ENCODE data around the gene SYTL2. TPM values are rescaled to one million over a fixed set of nuclear protein-coding genes. Genes with fewer than 3 reads are reported as not detected.

The SYTL2 gene
- total RNA-seq, 2 experiments from 2014 or later, result 9.5 to 11.2 TPM

DNA sequence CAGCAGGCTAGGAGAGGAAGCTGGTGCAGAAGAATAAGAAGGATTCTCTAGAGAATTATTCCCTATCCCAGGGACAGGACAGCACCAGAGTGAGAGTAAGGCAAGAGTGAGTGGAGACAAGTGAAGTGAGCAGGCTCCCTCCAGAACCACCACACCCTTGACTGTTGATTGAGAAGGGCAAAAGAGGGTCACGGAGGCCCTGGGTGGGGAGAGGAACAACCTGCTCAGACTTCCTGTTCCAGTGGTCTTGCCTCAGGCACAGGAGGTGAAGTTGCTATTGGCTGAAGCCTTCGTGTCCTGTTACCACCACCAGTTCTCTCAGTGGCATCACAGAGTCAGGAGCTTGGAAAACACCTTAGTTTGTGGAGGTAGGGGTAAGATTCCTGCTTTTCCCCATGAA is 73.2 kb downstream of the SYTL2 start:
- peak; percentile 72 for DNase-seq
- peaks cover 9% of the 10 kb centered on the region for H3K36me3 Mint-ChIP-seq (ENCODE audit: low read depth)
- no peak overlapping the region for H3K4me3 Mint-ChIP-seq
- H3K9me3 Mint-ChIP-seq, result no peaks in the 10 kb centered on the region
- TF ChIP-seq, protein P1, sequence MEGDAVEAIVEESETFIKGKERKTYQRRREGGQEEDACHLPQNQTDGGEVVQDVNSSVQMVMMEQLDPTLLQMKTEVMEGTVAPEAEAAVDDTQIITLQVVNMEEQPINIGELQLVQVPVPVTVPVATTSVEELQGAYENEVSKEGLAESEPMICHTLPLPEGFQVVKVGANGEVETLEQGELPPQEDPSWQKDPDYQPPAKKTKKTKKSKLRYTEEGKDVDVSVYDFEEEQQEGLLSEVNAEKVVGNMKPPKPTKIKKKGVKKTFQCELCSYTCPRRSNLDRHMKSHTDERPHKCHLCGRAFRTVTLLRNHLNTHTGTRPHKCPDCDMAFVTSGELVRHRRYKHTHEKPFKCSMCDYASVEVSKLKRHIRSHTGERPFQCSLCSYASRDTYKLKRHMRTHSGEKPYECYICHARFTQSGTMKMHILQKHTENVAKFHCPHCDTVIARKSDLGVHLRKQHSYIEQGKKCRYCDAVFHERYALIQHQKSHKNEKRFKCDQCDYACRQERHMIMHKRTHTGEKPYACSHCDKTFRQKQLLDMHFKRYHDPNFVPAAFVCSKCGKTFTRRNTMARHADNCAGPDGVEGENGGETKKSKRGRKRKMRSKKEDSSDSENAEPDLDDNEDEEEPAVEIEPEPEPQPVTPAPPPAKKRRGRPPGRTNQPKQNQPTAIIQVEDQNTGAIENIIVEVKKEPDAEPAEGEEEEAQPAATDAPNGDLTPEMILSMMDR (IDR thresholded peaks at IDR 0.05), result no peak
- ChIA-PET CTCF (interaction anchor here (1.4 kb wide), 1 partner anchor 11 kb away, joined by 3 read pairs; no protein-coding TSS in a partner anchor), POLR2A (no interaction called here)
- peak; percentile 95 for ATAC-seq
- peak overlapping the region; percentile 76 for H3K27ac Mint-ChIP-seq
- H3K4me1 Mint-ChIP-seq (ENCODE audit: low read depth), result peaks cover 37% of the 10 kb centered on the region
- intact Hi-C loops (cut with micrococcal nuclease), result no loop called here
- H3K27me3 Mint-ChIP-seq, result no peaks in the 10 kb centered on the region

DNA sequence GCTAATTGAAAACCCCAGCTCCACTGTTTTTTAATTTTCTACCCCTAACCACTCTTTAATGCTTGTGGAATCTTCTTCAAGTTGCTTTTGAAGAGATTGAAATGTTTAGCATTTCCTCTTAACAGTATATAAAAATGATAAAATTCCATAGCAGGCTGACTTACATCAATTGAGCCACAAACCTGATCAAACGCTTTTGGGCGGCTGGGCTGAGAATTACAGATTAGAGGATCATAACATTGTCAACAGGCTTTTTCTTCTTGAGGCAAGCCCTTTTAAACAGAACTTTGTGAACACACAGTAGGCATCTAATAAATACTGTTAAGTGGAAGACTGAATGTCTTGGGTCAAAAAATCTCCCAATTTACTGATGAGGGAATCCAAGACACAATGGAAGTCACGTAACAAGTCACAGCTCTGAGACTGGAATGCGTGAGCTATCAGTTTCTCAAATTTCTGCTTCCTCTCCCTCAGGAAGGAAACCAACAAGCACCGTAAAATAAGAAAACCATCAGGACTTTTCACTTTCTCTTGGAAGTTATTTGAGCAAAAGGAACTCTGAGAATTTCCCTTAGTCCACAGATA is 75.0 kb downstream of the SYTL2 start:
- peaks cover 7% of the 10 kb centered on the region for H3K36me3 Mint-ChIP-seq (ENCODE audit: low read depth)
- no peak overlapping the region for H3K4me3 Mint-ChIP-seq
- H3K4me1 Mint-ChIP-seq (ENCODE audit: low read depth), result peaks cover 28% of the 10 kb centered on the region
- DNase-seq, result no peak
- ATAC-seq, result no peak
- H3K27ac Mint-ChIP-seq, result no peak overlapping the region
- TF ChIP-seq, protein P1 (IDR thresholded peaks at IDR 0.05), result no peak
- H3K9me3 Mint-ChIP-seq, result no peaks in the 10 kb centered on the region
- intact Hi-C loops (cut with micrococcal nuclease), result no loop called here
- H3K27me3 Mint-ChIP-seq, result no peaks in the 10 kb centered on the region
- CTCF ChIA-PET, result no interaction called here
- POLR2A ChIA-PET, result no interaction called here

GRCh38 chr11:85732965-85733364 is 78.0 kb downstream of the SYTL2 start:
- intact Hi-C loops (cut with micrococcal nuclease), result no loop called here
- Mint-ChIP-seq H3K9me3 (no peaks in the 10 kb centered on the region), H3K36me3 (ENCODE audit: low read depth) (peaks cover 7% of the 10 kb centered on the region), H3K4me3 (no peak overlapping the region), H3K27ac (no peak overlapping the region), H3K4me1 (ENCODE audit: low read depth) (peaks cover 9% of the 10 kb centered on the region), H3K27me3 (no peaks in the 10 kb centered on the region)
- ChIA-PET CTCF (no interaction called here), POLR2A (no interaction called here)
- DNase-seq, result no peak
- TF ChIP-seq, protein P1 (IDR thresholded peaks at IDR 0.05), result no peak
- no peak for ATAC-seq

- TF ChIP-seq, protein P1 (IDR thresholded peaks at IDR 0.05), result no peak
- CTCF ChIA-PET, result interaction anchor here (1.3 kb wide), 1 partner anchor 15 kb away, joined by 3 read pairs; no protein-coding TSS in a partner anchor
- Mint-ChIP-seq H3K4me3 (no peak overlapping the region), H3K27ac (no peak overlapping the region), H3K9me3 (no peaks in the 10 kb centered on the region), H3K27me3 (no peaks in the 10 kb centered on the region), H3K4me1 (ENCODE audit: low read depth) (no peaks in the 10 kb centered on the region), H3K36me3 (ENCODE audit: low read depth) (peaks cover 8% of the 10 kb centered on the region)
- POLR2A ChIA-PET, result no interaction called here
- ATAC-seq, result no peak
- no peak for DNase-seq
- intact Hi-C loops (cut with micrococcal nuclease), result no loop called here
Observed at GRCh38 chr11:85726381-85726780, 84.6 kb downstream of the SYTL2 start.

- ATAC-seq, result no peak
- no peaks in the 10 kb centered on the region for H3K27me3 Mint-ChIP-seq
Observed at GRCh38 chr11:85725510-85726258, 85.3 kb downstream of the SYTL2 start.

More at GRCh38 chr11:85725510-85726258, 85.3 kb downstream of the SYTL2 start:
- Mint-ChIP-seq H3K27ac (no peak overlapping the region), H3K36me3 (ENCODE audit: low read depth) (peaks cover 8% of the 10 kb centered on the region), H3K9me3 (no peaks in the 10 kb centered on the region), H3K4me1 (ENCODE audit: low read depth) (no peaks in the 10 kb centered on the region), H3K4me3 (no peak overlapping the region)
- DNase-seq, result no peak
- ChIA-PET POLR2A (no interaction called here), CTCF (interaction anchor here (1.3 kb wide), 1 partner anchor 15 kb away, joined by 3 read pairs; no protein-coding TSS in a partner anchor)
- intact Hi-C loops (cut with micrococcal nuclease), result no loop called here
- TF ChIP-seq, protein P1 (IDR thresholded peaks at IDR 0.05), result no peak

Measured in activated CD8-positive, alpha-beta T cell treated with anti-CD3 and anti-CD28 coated beads for 36 hours (primary cell).